Measurements from ENCODE around the gene SEMA4C. TPM values are rescaled to one million over a fixed set of nuclear protein-coding genes. Genes with fewer than 3 reads are reported as not detected.
A peak's percentile ranks its signal among the peaks of the same experiment; 100 is the strongest.

Gene SEMA4C
- total and polyA plus RNA-seq, 7 donors = 4.1 to 10.8 (median 9.5) TPM

- peaks cover 46% of the 10 kb centered on the region for H3K4me1 ChIP-seq
- no peaks in the 10 kb centered on the region for H3K27me3 ChIP-seq (ENCODE audit: insufficient read depth in 3 of 3, low read length in 2 of 3)
- no peak for TF ChIP-seq CTCF (IDR thresholded peaks at IDR 0.05)
- peak in 1 of 4 donors; percentile 13 for ATAC-seq
- DNase-seq = no peak
- no peak overlapping the region for H3K4me3 ChIP-seq
- H3K27ac ChIP-seq = peak overlapping the region; percentile 19
- H3K36me3 ChIP-seq (ENCODE audit: insufficient read depth in 1 of 2, low read depth in 1 of 2) = peaks cover 0 to 58% of the 10 kb centered on the region in 2 donors
- intact Hi-C loops (cut with DNase I) = no loop called here
- WGBS, 3 donors = 38 to 46% (median 44%) methylated on average over 4 of the region's 4 CpGs
- H3K9me3 ChIP-seq = no peaks in the 10 kb centered on the region
These were observed 47.1 kb downstream of the SEMA4C start for GRCh38 chr2:96822786-96823185.

GRCh38 chr2:96821113-96821675 is 48.7 kb downstream of the SEMA4C start:
- intact Hi-C loops (cut with DNase I) = no loop called here
- Histone ChIP-seq H3K27me3 (ENCODE audit: insufficient read depth in 3 of 3, low read length in 2 of 3) (no peaks in the 10 kb centered on the region), H3K27ac (peak overlapping the region; percentile 30), H3K9me3 (no peaks in the 10 kb centered on the region), H3K36me3 (ENCODE audit: insufficient read depth in 1 of 2, low read depth in 1 of 2) (peaks cover 0 to 42% of the 10 kb centered on the region in 2 donors), H3K4me1 (peaks cover 51% of the 10 kb centered on the region), H3K4me3 (no peak overlapping the region)
- 32 to 51% (median 38%) methylated on average over 11 of the region's 11 CpGs for WGBS, 3 donors
- ATAC-seq (no peak), DNase-seq (no peak)
- TF ChIP-seq CTCF (IDR thresholded peaks at IDR 0.05) = no peak

GRCh38 chr2:96819876-96820511 is 49.9 kb downstream of the SEMA4C start:
- Histone ChIP-seq H3K4me3 (peak overlapping the region; percentile 15), H3K4me1 (peaks cover 54% of the 10 kb centered on the region), H3K9me3 (no peaks in the 10 kb centered on the region), H3K27me3 (ENCODE audit: insufficient read depth in 3 of 3, low read length in 2 of 3) (no peaks in the 10 kb centered on the region), H3K36me3 (ENCODE audit: insufficient read depth in 1 of 2, low read depth in 1 of 2) (peaks cover 0 to 30% of the 10 kb centered on the region in 2 donors), H3K27ac (no peak overlapping the region)
- DNase-seq (peak in 1 of 2 donors; percentile 49), ATAC-seq (no peak)
- intact Hi-C loops (cut with DNase I) = no loop called here
- WGBS, 3 donors = 79 to 84% (median 80%) methylated on average over 12 of the region's 12 CpGs
- TF ChIP-seq CTCF (IDR thresholded peaks at IDR 0.05) = no peak

- peak overlapping the region; percentile 27 for H3K27ac ChIP-seq
These were observed 50.6 kb downstream of the SEMA4C start for GRCh38 chr2:96819128-96819875.

More at GRCh38 chr2:96819128-96819875, 50.6 kb downstream of the SEMA4C start:
- Histone ChIP-seq H3K27me3 (ENCODE audit: insufficient read depth in 3 of 3, low read length in 2 of 3) (no peaks in the 10 kb centered on the region), H3K4me1 (peaks cover 56% of the 10 kb centered on the region), H3K36me3 (ENCODE audit: insufficient read depth in 1 of 2, low read depth in 1 of 2) (peaks cover 0 to 24% of the 10 kb centered on the region in 2 donors), H3K9me3 (no peaks in the 10 kb centered on the region), H3K4me3 (peak overlapping the region; percentile 37)
- intact Hi-C loops (cut with DNase I) = no loop called here
- TF ChIP-seq CTCF (IDR thresholded peaks at IDR 0.05) = no peak
- ATAC-seq (no peak), DNase-seq (no peak)
- 59 to 73% (median 63%) methylated on average over 10 of the region's 10 CpGs for WGBS, 3 donors

Data from psoas muscle (tissue), 8 donors.